Gastrocnemius medialis (tissue), 4 donors: ENCODE results near the gene CHAC1. TPM values are rescaled to one million over a fixed set of nuclear protein-coding genes. Genes with fewer than 3 reads are reported as not detected.

Experiments used
- ATAC-seq, 2 donors: fragments of 150-250 bp; one replicate each; pipeline ENCODE4 v1.9.1; 2016
- DNase-seq, 2 donors: peaks; one replicate each; pipeline ENCODE4 v3.0.0-alpha.2; 2019
- H3K27ac ChIP-seq, 4 donors: fragments of 200-600 bp; sonication (generic); 1 replicate in 1 of 4; 2 replicates in 3 of 4; pipeline ENCODE4 v1.5.1; 2016 to 2018; ENCODE audit warnings: mild to moderate bottlenecking in 2 of 4, moderate library complexity in 1 of 4
- H3K27me3 ChIP-seq, 3 donors: fragments of 200-600 bp; sonication (generic) in 2 of 3; 1 replicate in 1 of 3; 2 replicates in 2 of 3; pipeline versions ENCODE4 v1.5.1 to v1.6.0; 2016 to 2019; ENCODE audit warnings: mild to moderate bottlenecking in 1 of 3, moderate library complexity in 1 of 3
- H3K36me3 ChIP-seq, 2 donors: fragments of 200-600 bp; sonication (generic) in 1 of 2; one replicate each; pipeline ENCODE4 v1.5.1; 2017 to 2018
- H3K4me1 ChIP-seq, 2 donors: fragments of 200-600 bp; sonication (generic) in 1 of 2; one replicate each; pipeline ENCODE4 v1.5.1; 2016 to 2017; ENCODE audit warnings: mild to moderate bottlenecking in 2 of 2
- H3K4me3 ChIP-seq, 4 donors: fragments of 200-600 bp; sonication (generic) in 3 of 4; 1 replicate in 1 of 4; 2 replicates in 3 of 4; pipeline ENCODE4 v1.5.1; 2016 to 2019; ENCODE audit warnings: mild to moderate bottlenecking in 2 of 4
- H3K9me3 ChIP-seq, 3 donors: fragments of 200-600 bp; sonication (generic) in 2 of 3; 1 replicate in 1 of 3; 2 replicates in 2 of 3; pipeline ENCODE4 v1.5.1; 2016 to 2019
- CTCF ChIP-seq, 5 experiments: fragments of 450-650 bp in 3 of 5; fragments of 200-600 bp in 2 of 5; sonication (generic) in 2 of 5; IDR thresholded peaks in 4 of 5; conservative IDR thresholded peaks in 1 of 5; 1 replicate in 4 of 5; 2 replicates in 1 of 5; pipeline ENCODE4 v1.5.1; 2016 to 2019; ENCODE audit warnings: antibody characterized with exemption in 5 of 5, mild to moderate bottlenecking in 3 of 5, moderate library complexity in 3 of 5
- POLR2A ChIP-seq, 2 donors: fragments of 450-650 bp; IDR thresholded peaks; one replicate each; pipeline ENCODE4 v1.6.1; 2017; ENCODE audit warnings: antibody characterized with exemption in 2 of 2, mild to moderate bottlenecking in 2 of 2, moderate library complexity in 2 of 2
- in situ Hi-C, 4 donors: fragments of 200-750 bp; cut with MboI; loops; one replicate each; pipeline versions ENCODE4 v1.15.0 to v1.8.0; 2017; ENCODE audit warnings: low sequenced_read_pairs in 4 of 4
- intact Hi-C: fragments of 100-400 bp; cut with DNase I; formaldehyde crosslinking; loops from one replicate; pipeline ENCODE4 v1.15.1; 2023; ENCODE audit warnings: low total_unique reads
- total RNA-seq, 4 donors: library from RNA; depleted of rRNA; stranded (reverse); fragments of >200 nt; gene quantifications; one replicate each; pipeline versions ENCODE4 v1.1.0 to v1.2.3, GENCODE V29; 2016

The CHAC1 gene
- total RNA-seq, 4 donors from 2014 or later, result 93.4 to 320 (median 139) TPM

DNA sequence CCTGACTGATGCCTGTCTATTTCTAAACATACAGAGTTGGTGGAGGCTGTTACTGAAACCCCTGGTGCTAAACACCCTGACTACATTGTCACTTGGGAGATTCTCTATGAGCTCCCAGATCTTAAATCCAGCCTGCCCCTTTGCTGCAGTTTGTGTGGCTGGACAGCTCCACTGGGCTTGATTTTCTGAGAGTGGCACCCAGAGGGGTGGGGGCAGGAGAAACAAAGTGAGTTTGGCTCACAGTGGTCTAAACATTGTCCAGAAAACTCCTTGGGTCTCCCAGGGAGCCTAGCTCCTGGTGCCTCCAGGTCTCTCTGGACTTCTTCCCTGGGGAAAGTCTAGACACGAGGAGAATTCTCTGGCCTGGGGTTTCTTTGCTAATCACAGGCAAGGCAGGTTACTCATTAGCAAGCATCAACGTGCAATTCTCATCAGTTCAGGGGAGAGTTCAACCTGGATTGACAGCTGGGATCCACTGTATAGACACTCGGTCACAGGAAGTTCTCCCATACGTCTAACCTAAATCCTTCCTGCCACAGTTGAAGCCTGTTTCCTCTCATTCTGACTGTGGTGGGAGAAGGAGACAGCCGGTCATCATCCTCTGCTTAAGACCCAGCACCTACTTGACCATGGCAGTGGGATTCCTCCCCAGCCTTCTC is 31.2 kb upstream of the CHAC1 start:
- Histone ChIP-seq H3K36me3 (no peaks in the 10 kb centered on the region), H3K4me3 (no peak overlapping the region), H3K27me3 (peaks cover 14 to 19% (median 18%) of the 10 kb centered on the region in 3 donors), H3K9me3 (no peaks in the 10 kb centered on the region), H3K27ac (no peak overlapping the region), H3K4me1 (peaks cover 26% of the 10 kb centered on the region in 2 donors)
- no peak for TF ChIP-seq CTCF (IDR thresholded peaks at IDR 0.05 in 4 of 5, conservative IDR thresholded peaks at IDR 0.05 in 1 of 5)
- TF ChIP-seq POLR2A (IDR thresholded peaks at IDR 0.05), result no peak
- ATAC-seq (no peak), DNase-seq (no peak)
- in situ Hi-C loops (no loop called here), intact Hi-C loops (no loop called here)

DNA sequence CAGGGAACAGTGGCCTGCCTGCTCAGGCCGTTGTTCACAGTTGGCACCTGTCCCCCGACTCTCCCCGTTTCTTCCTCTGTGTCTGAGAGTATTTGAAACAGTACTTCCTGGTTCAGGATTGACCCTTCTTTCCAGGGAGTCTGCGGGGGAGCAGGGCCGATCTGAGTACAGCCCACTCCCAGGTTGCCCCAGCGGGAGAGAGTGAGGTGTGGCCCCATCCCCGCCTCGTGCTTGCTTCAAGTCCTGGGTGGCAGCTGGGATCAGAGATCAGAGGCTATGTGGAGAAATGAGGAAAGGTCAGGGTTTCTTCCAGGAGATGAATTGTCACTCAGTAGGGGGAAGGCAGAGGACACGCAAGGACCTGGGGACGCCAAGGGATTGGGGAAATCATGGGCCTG is 30.7 kb upstream of the CHAC1 start:
- DNase-seq (no peak), ATAC-seq (no peak)
- H3K36me3 ChIP-seq, result no peaks in the 10 kb centered on the region
- no peak overlapping the region for H3K4me3 ChIP-seq
- H3K9me3 ChIP-seq, result no peaks in the 10 kb centered on the region
- H3K4me1 ChIP-seq, result peaks cover 27 to 31% of the 10 kb centered on the region in 2 donors
- in situ Hi-C loops (no loop called here), intact Hi-C loops (no loop called here)
- H3K27ac ChIP-seq, result no peak overlapping the region
- no peak for TF ChIP-seq CTCF (IDR thresholded peaks at IDR 0.05 in 4 of 5, conservative IDR thresholded peaks at IDR 0.05 in 1 of 5)
- TF ChIP-seq POLR2A (IDR thresholded peaks at IDR 0.05), result no peak
- H3K27me3 ChIP-seq, result peaks cover 19 to 24% (median 23%) of the 10 kb centered on the region in 3 donors

DNA sequence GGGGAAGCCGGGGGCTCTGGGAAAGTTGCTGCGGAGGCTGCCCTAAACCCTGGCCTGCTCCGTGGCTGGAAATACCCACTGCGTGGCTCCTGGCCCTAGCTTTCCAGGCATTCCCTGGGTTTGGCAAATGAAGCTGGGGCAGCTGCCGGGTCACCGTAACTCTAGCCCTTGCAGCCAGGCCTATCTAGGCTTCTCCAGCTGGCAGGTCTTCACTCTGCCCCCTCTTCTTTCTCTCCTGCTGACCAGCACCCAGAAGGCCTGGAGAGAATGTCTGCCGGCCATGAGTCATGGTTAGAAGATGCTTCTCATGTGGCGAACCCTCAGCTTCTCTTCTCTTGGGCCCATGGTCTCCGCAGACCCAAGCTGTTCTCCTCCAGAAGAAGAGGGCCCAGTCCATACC is 29.7 kb upstream of the CHAC1 start:
- TF ChIP-seq POLR2A (IDR thresholded peaks at IDR 0.05), result no peak
- TF ChIP-seq CTCF (IDR thresholded peaks at IDR 0.05 in 4 of 5, conservative IDR thresholded peaks at IDR 0.05 in 1 of 5), result no peak
- peak overlapping the region in 2 of 4 donors; percentile 53 to 58 for H3K27ac ChIP-seq

GRCh38 chr15:40925495-40925862 is 27.8 kb upstream of the CHAC1 start:
- Histone ChIP-seq H3K4me3 (no peak overlapping the region), H3K36me3 (no peaks in the 10 kb centered on the region), H3K27me3 (peaks cover 44 to 53% (median 52%) of the 10 kb centered on the region in 3 donors), H3K27ac (no peak overlapping the region), H3K9me3 (no peaks in the 10 kb centered on the region), H3K4me1 (peaks cover 52 to 59% of the 10 kb centered on the region in 2 donors)
- ATAC-seq, result no peak
- TF ChIP-seq POLR2A (IDR thresholded peaks at IDR 0.05), result no peak
- TF ChIP-seq CTCF (IDR thresholded peaks at IDR 0.05 in 4 of 5, conservative IDR thresholded peaks at IDR 0.05 in 1 of 5), result no peak
- DNase-seq, result no peak
- in situ Hi-C loops, result no loop called here
- intact Hi-C loops, result no loop called here

More for the DNA sequence above, 29.7 kb upstream of the CHAC1 start:
- intact Hi-C loops, result no loop called here
- DNase-seq (peak; percentile 75 to 85), ATAC-seq (peak; percentile 92 to 95)
- Histone ChIP-seq H3K4me3 (no peak overlapping the region), H3K4me1 (peaks cover 37 to 40% of the 10 kb centered on the region in 2 donors), H3K9me3 (no peaks in the 10 kb centered on the region), H3K27me3 (peaks cover 27 to 34% (median 33%) of the 10 kb centered on the region in 3 donors), H3K36me3 (no peaks in the 10 kb centered on the region)
- in situ Hi-C loops, result no loop called here
